Stimulated activated CD4-positive, alpha-beta T cell treated with anti-CD3 and anti-CD28 coated beads, Interleukin-12 subunit alpha, Interleukin-12 subunit beta, amount 100 ng/mL, for 24 hours (primary cell): ENCODE data around the gene MRPL51.
A peak's percentile ranks its signal among the peaks of the same experiment; 100 is the strongest.

ENCODE experiments used
- DNase-seq, 2 experiments: peaks; one replicate each; pipeline ENCODE4 v3.0.0-alpha.2; 2020; ENCODE audit warnings: low read depth in 2 of 2

Gene MRPL51

DNA sequence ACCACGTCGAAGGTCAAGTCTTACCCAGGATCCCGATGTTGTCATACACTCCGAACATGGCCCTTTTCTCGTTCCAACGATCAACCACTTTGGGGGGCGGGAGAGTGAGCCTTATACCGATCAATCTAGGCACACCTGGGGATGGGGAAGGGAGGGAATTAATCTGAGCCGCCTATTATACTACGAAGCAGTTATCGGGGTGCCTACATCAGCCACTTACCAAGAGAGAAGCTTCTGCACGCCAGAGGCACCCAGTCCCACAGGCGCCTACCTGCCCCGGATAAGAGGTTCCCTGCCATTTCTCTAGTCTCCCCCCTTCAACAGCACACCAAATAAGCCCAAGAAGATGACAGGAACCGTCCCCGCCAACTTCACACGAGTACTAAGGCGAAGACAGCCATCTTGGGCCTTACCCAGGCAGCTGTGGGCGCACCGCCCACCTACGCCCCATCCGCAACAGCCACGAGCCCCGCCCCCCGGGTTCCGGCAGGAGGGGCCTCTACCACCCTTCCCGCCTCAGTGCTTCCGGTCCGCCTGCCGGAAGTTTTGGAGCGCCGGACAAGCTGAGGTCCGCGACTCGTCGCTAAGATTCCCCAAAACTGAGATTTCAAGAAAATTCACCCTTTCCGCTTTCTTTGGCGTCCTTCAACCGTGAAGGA lies at the start of gene MRPL51:
Gene MRPL51, minus strand, starts transcription at position 425 of the 659 bp plus-strand sequence. Its CDS starts 126 bp downstream, at position 299.
- DNase-seq = peak; percentile 95 to 98

DNA sequence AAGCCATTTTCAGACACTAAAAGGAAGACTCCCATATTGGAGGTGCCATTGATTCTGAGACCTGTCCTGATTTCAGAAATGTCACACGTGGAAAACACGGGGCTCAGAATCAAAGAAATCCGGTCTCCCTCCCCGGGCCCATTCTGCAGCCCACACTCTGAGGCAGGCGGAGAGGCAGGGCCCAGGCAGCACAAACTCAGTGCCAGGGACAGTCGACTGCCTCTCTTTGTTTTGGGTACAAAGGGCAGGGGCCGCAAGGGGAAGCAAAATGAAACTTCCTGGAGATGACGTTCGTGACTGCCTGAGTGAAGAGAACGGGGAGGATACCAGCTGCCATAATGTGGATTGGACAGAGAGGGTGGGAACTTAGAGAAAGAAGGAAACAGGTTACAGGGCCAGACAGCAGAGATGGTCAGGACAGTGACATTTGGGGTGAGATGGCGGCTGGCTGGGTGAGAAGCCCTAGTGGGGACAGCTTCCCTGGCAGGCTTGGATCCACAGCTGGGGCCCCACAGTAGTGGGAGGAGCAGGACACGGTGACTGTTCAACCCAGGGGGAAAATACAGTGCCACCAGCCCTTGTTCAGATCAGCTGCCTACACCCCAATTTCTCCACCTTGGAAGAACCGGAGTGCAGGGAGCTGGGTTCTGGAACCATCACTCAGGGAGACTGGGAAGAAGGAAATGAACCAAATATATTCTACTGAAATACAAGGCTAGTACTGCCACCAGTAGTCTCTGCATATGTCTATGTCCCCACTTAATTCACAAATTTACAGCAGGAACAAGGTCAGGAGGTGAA lies 49.3 kb upstream of the MRPL51 start:
- no peak for DNase-seq

DNA sequence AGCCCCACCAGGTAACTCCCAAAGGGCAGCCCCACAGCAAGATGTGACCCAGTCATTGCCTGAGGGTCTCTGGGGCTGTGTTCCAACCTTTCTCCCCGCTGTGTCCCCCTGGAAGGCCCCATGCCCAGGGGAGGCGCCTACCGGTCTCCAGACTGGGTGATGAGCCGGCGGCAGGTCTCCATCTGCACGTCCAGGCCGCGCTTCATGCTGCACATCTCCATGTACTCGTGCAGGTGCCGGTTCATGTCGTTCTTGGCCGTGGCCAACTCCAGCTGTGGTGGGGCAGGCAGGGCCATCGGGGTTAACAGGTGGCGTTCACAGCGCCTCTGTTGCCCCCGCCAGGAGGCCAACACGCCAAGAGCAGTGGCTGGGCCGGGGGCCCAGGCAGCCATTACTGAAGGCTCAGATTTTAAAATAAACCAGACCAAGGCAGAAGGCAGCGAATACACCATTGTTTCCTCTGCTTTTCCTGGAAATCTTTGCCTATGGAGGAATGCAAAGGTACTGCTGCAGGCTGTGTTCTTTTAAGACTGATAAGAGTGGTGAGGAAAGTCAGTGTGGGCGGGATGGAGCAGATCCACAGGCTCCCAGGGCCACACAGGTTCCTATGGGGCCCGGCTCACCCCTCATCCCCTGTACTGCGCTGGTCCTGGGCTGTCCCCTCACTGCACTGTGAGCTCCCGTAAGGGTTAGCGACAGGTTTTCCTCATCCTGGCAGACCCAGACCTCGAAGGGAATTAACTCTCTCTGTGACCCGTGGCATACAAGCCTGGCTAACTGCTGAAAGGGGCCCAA lies 48.5 kb upstream of the MRPL51 start:
- no peak for DNase-seq

DNA sequence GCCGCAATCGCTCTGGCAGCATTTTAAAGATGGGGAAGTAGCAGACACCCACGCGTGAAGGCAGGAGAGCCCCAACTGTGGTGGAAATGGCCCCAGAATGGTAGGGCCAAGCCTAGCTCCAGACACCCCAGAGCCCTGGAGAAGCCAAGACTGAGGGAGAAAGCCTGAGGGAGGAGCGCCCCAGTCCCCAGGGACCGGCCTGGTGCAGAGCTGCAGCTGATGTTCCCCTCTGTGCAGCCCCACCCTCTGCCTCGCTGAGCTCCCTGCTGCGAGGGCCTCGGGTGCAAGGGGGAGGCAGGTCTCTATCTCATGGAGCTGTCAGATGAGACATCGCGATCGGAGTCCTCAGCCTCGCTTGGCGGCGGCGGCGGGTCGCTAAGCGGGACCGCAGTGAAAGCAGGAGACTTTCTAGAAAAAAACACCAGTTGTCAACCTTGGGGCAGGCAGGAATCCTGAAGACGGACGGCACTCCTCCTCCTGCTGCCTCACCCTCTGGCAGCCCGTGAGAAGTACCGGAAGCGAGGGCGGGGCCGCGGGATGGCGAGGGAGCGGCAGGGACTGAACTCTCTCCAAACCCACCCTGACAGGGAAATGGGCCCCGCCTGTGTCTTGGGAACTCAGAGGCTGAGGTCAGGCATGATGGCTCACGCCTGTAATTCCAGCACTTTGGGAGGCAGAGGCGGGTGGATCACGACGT lies 47.3 kb upstream of the MRPL51 start:
- peak in 1 of 2 experiments; percentile 59 for DNase-seq

DNA sequence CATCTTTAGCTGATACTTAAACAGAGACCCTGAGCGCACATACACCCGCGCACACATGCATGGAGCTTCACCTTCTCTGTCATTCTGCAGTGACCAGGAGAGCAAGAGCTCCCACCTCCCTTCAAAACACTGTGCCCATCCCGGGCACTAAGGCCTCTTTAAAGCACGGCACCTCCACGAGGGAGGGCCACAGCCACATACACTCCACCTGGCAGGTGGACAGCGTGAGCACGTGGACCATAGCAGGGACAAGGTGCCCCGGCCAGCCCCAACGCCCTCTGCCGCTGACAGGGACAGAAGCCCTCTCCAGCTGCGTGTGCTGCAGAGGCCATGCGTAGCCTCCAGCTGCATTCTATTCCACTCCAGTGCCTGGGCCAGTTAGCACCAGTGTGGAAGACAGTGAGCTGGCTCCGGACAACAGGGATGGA lies 46.7 kb upstream of the MRPL51 start:
- DNase-seq = no peak

GRCh38 chr12:6539314-6539682 lies 46.2 kb upstream of the MRPL51 start:
- no peak for DNase-seq

- DNase-seq = peak; percentile 20 to 37
Observed at GRCh38 chr12:6538420-6539313, 45.6 kb upstream of the MRPL51 start.

GRCh38 chr12:6537580-6538419 lies 44.7 kb upstream of the MRPL51 start:
- peak; percentile 56 to 74 for DNase-seq

GRCh38 chr12:6536894-6537579 lies 44.0 kb upstream of the MRPL51 start:
- DNase-seq = peak in 1 of 2 experiments; percentile 13

DNA sequence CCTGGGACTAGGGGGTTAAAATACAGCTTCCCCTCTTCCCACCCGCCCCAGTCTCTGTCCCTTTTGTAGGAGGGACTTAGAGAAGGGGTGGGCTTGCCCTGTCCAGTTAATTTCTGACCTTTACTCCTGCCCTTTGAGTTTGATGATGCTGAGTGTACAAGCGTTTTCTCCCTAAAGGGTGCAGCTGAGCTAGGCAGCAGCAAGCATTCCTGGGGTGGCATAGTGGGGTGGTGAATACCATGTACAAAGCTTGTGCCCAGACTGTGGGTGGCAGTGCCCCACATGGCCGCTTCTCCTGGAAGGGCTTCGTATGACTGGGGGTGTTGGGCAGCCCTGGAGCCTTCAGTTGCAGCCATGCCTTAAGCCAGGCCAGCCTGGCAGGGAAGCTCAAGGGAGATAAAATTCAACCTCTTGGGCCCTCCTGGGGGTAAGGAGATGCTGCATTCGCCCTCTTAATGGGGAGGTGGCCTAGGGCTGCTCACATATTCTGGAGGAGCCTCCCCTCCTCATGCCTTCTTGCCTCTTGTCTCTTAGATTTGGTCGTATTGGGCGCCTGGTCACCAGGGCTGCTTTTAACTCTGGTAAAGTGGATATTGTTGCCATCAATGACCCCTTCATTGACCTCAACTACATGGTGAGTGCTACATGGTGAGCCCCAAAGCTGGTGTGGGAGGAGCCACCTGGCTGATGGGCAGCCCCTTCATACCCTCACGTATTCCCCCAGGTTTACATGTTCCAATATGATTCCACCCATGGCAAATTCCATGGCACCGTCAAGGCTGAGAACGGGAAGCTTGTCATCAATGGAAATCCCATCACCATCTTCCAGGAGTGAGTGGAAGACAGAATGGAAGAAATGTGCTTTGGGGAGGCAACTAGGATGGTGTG lies 43.1 kb upstream of the MRPL51 start:
- DNase-seq = peak in 1 of 2 experiments; percentile 20

DNA sequence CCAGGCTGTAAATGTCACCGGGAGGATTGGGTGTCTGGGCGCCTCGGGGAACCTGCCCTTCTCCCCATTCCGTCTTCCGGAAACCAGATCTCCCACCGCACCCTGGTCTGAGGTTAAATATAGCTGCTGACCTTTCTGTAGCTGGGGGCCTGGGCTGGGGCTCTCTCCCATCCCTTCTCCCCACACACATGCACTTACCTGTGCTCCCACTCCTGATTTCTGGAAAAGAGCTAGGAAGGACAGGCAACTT lies 42.6 kb upstream of the MRPL51 start:
- no peak for DNase-seq

DNA sequence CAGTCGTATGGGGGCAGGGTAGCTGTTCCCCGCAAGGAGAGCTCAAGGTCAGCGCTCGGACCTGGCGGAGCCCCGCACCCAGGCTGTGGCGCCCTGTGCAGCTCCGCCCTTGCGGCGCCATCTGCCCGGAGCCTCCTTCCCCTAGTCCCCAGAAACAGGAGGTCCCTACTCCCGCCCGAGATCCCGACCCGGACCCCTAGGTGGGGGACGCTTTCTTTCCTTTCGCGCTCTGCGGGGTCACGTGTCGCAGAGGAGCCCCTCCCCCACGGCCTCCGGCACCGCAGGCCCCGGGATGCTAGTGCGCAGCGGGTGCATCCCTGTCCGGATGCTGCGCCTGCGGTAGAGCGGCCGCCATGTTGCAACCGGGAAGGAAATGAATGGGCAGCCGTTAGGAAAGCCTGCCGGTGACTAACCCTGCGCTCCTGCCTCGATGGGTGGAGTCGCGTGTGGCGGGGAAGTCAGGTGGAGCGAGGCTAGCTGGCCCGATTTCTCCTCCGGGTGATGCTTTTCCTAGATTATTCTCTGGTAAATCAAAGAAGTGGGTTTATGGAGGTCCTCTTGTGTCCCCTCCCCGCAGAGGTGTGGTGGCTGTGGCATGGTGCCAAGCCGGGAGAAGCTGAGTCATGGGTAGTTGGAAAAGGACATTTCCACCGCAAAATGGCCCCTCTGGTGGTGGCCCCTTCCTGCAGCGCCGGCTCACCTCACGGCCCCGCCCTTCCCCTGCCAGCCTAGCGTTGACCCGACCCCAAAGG lies 42.1 kb upstream of the MRPL51 start:
- peak; percentile 58 to 71 for DNase-seq

DNA sequence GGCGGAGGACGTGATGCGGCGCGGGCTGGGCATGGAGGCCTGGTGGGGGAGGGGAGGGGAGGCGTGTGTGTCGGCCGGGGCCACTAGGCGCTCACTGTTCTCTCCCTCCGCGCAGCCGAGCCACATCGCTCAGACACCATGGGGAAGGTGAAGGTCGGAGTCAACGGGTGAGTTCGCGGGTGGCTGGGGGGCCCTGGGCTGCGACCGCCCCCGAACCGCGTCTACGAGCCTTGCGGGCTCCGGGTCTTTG lies 41.6 kb upstream of the MRPL51 start:
- DNase-seq = peak in 1 of 2 experiments; percentile 73

GRCh38 chr12:6533923-6534694 lies 41.0 kb upstream of the MRPL51 start, which contains the start of gene GAPDH:
Gene GAPDH, plus strand, starts transcription at chr12:6534517. Its CDS starts 316 bp downstream, at chr12:6534833.
- DNase-seq = peak; percentile 81 to 85

DNA sequence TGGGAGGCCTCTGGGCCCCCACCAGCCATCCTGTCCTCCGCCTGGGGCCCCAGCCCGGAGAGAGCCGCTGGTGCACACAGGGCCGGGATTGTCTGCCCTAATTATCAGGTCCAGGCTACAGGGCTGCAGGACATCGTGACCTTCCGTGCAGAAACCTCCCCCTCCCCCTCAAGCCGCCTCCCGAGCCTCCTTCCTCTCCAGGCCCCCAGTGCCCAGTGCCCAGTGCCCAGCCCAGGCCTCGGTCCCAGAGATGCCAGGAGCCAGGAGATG lies 40.5 kb upstream of the MRPL51 start:
- no peak for DNase-seq

GRCh38 chr12:6532927-6533652 lies 40.0 kb upstream of the MRPL51 start:
- DNase-seq = peak; percentile 43 to 58
